ENCODE data around the gene BRK1. TPM values are rescaled to one million over a fixed set of nuclear protein-coding genes. Genes with fewer than 3 reads are reported as not detected.
A peak's percentile ranks its signal among the peaks of the same experiment; 100 is the strongest.

BRK1 gene
- total and polyA plus RNA-seq, 10 donors = 69.8 to 215 (median 94.1) TPM

DNA sequence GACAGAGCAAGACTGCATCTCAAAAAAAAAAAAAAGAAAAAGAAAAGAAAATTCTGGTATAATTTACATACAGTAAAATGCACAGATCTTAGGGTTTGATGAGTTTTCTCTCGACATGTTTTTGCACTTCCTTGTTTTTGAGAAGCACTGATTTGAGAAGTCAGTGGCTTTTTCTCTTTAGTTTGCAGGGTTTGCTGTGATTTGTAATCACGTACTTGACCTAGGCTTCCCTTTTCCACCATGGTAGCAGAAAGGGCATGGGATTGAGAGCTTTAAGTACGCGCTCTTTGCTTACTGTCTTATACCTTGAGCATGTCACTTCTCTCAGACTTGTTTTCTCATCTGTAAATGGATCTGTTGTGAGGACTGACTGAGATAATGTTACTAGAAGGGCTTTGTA is 30.2 kb downstream of the BRK1 start:
- 44 to 55% (median 52%) methylated on average over 4 of the region's 4 CpGs for WGBS, 5 donors
- DNase-seq = no peak
- no peaks in the 10 kb centered on the region for H3K27me3 ChIP-seq (replicated peaks in 1 of 7)
- peak overlapping the region in 1 of 8 donors; percentile 33 for H3K4me3 ChIP-seq
- H3K27ac ChIP-seq = peak overlapping the region in 3 of 8 donors; percentile 39 to 99 (median 57)
- peaks cover 35 to 85% (median 64%) of the 10 kb centered on the region in 6 donors for H3K4me1 ChIP-seq
- no peak for TF ChIP-seq CTCF (IDR thresholded peaks at IDR 0.05 in 8 of 11, conservative IDR thresholded peaks at IDR 0.05 in 3 of 11)
- no peak for TF ChIP-seq POLR2A (IDR thresholded peaks at IDR 0.05)
- no peak for TF ChIP-seq POLR2AphosphoS5 (IDR thresholded peaks at IDR 0.05)
- H3K9me3 ChIP-seq = no peaks in the 10 kb centered on the region
- peaks cover 0 to 61% (median 36%) of the 10 kb centered on the region in 6 donors for H3K36me3 ChIP-seq
- intact Hi-C loops (cut with DNase I; ENCODE audit: low total_unique reads) = no loop called here

GRCh38 chr3:10149226-10149625 is 33.8 kb downstream of the BRK1 start:
- Histone ChIP-seq H3K4me3 (no peak overlapping the region), H3K27ac (peak overlapping the region in 3 of 8 donors; percentile 10 to 55 (median 45)), H3K27me3 (replicated peaks in 1 of 7) (no peaks in the 10 kb centered on the region), H3K9me3 (no peaks in the 10 kb centered on the region), H3K36me3 (peaks cover 0 to 93% (median 68%) of the 10 kb centered on the region in 6 donors), H3K4me1 (peaks cover 19 to 56% (median 40%) of the 10 kb centered on the region in 6 donors)
- no peak for DNase-seq
- intact Hi-C loops (cut with DNase I; ENCODE audit: low total_unique reads) = no loop called here
- no peak for TF ChIP-seq CTCF (IDR thresholded peaks at IDR 0.05 in 8 of 11, conservative IDR thresholded peaks at IDR 0.05 in 3 of 11)
- peak in 1 of 3 donors; percentile 21 for TF ChIP-seq POLR2AphosphoS5 (IDR thresholded peaks at IDR 0.05)
- TF ChIP-seq POLR2A (IDR thresholded peaks at IDR 0.05) = no peak
- WGBS, 5 donors = 66 to 84% (median 75%) methylated on average over 8 of the region's 8 CpGs

GRCh38 chr3:10150987-10151386 is 35.5 kb downstream of the BRK1 start:
- no peak for DNase-seq
- no peaks in the 10 kb centered on the region for H3K27me3 ChIP-seq (replicated peaks in 1 of 7)
- no peak overlapping the region for H3K4me3 ChIP-seq
- intact Hi-C loops (cut with DNase I; ENCODE audit: low total_unique reads) = no loop called here
- peaks cover 3 to 38% (median 22%) of the 10 kb centered on the region in 6 donors for H3K4me1 ChIP-seq
- WGBS, 5 donors = 72 to 91% (median 89%) methylated on average over 6 of the region's 6 CpGs
- H3K27ac ChIP-seq = no peak overlapping the region
- TF ChIP-seq CTCF (IDR thresholded peaks at IDR 0.05 in 8 of 11, conservative IDR thresholded peaks at IDR 0.05 in 3 of 11) (no peak), POLR2A (IDR thresholded peaks at IDR 0.05) (no peak), POLR2AphosphoS5 (IDR thresholded peaks at IDR 0.05) (no peak)
- peaks cover 0 to 99% (median 73%) of the 10 kb centered on the region in 6 donors for H3K36me3 ChIP-seq
- no peaks in the 10 kb centered on the region for H3K9me3 ChIP-seq

- Histone ChIP-seq H3K4me3 (no peak overlapping the region), H3K4me1 (peaks cover 0 to 6% (median 2%) of the 10 kb centered on the region in 6 donors), H3K27me3 (replicated peaks in 1 of 7) (no peaks in the 10 kb centered on the region), H3K9me3 (no peaks in the 10 kb centered on the region), H3K27ac (no peak overlapping the region), H3K36me3 (peaks cover 0 to 64% (median 51%) of the 10 kb centered on the region in 6 donors)
- no peak for DNase-seq
- intact Hi-C loops (cut with DNase I; ENCODE audit: low total_unique reads) = no loop called here
- WGBS, 5 donors = 87 to 96% (median 91%) methylated on average over 14 of the region's 14 CpGs
- TF ChIP-seq CTCF (IDR thresholded peaks at IDR 0.05 in 8 of 11, conservative IDR thresholded peaks at IDR 0.05 in 3 of 11) = no peak
- TF ChIP-seq POLR2AphosphoS5 (IDR thresholded peaks at IDR 0.05) = peak in 1 of 3 donors; percentile 24
Observed at GRCh38 chr3:10154335-10155122, 39.1 kb downstream of the BRK1 start.

Measured in spleen (tissue), 11 donors.